IPS-NIHi7 (cell line): ENCODE data around the gene TGIF1.
A peak's percentile ranks its signal among the peaks of the same experiment; 100 is the strongest.
"Not testable (repeated sequence)": the region's sequence is repeated elsewhere in the genome, so short reads cannot be mapped to it uniquely, and the experiment has no call there.

ENCODE experiments used
- DNase-seq: peaks from one replicate; pipeline ENCODE4 v3.0.0; 2012; ENCODE audit warnings: mixed read lengths; ENCODE audit errors: extremely low spot score

Gene TGIF1

GRCh38 chr18:3455907-3456685 is 6.1 kb downstream of the TGIF1 start:
- no peak for DNase-seq

- no peak for DNase-seq
Observed at GRCh38 chr18:3456686-3457069, 6.7 kb downstream of the TGIF1 start.

GRCh38 chr18:3457261-3457724 is 7.3 kb downstream of the TGIF1 start:
- no peak for DNase-seq

- no peak for DNase-seq
Observed at GRCh38 chr18:3458378-3458777, 8.4 kb downstream of the TGIF1 start.

- DNase-seq = no peak
Observed at GRCh38 chr18:3458952-3459853, 9.2 kb downstream of the TGIF1 start.

GRCh38 chr18:3460823-3461398 is 10.9 kb downstream of the TGIF1 start:
- no peak for DNase-seq

- DNase-seq = no peak
Observed at GRCh38 chr18:3461704-3462103, 11.7 kb downstream of the TGIF1 start.

GRCh38 chr18:3463051-3463450 is 13.1 kb downstream of the TGIF1 start:
- DNase-seq = no peak

- no peak for DNase-seq
Observed at GRCh38 chr18:3466045-3466444, 16.1 kb downstream of the TGIF1 start.

- peak; percentile 31 for DNase-seq
Observed at GRCh38 chr18:3466872-3467271, 16.9 kb downstream of the TGIF1 start.

GRCh38 chr18:3468066-3468705 is 18.2 kb downstream of the TGIF1 start:
- DNase-seq = no peak

GRCh38 chr18:3468833-3469232 is 18.9 kb downstream of the TGIF1 start:
- no peak for DNase-seq

GRCh38 chr18:3471141-3471648 is 21.2 kb downstream of the TGIF1 start:
- no peak for DNase-seq

GRCh38 chr18:3472121-3472520 is 22.1 kb downstream of the TGIF1 start:
- not testable (repeated sequence) for DNase-seq

GRCh38 chr18:3472681-3473544 is 22.9 kb downstream of the TGIF1 start:
- no peak for DNase-seq

- no peak for DNase-seq
Observed at GRCh38 chr18:3478262-3478978, 28.4 kb downstream of the TGIF1 start.

GRCh38 chr18:3479978-3480509 is 30.1 kb downstream of the TGIF1 start:
- no peak for DNase-seq

GRCh38 chr18:3480827-3481573 is 31.0 kb downstream of the TGIF1 start:
- no peak for DNase-seq

- DNase-seq = peak; percentile 78
Observed at GRCh38 chr18:3481696-3482210, 31.8 kb downstream of the TGIF1 start.
